ENCODE measurements around the gene CRYBA2.

The CRYBA2 gene

GRCh38 chr2:219023045-219023605, 29.9 kb upstream of the CRYBA2 start:
- H3K9ac ChIP-seq (ENCODE audit: low read length) = no peak overlapping the region
- no peaks in the 10 kb centered on the region for H3K79me2 ChIP-seq (ENCODE audit: insufficient read depth, low read length)
- no peaks in the 10 kb centered on the region for H3K36me3 ChIP-seq (ENCODE audit: insufficient read depth, low read length)
- H4K20me1 ChIP-seq (ENCODE audit: insufficient read depth, low read length) = no peaks in the 10 kb centered on the region
- no peaks in the 10 kb centered on the region for H3K9me2 ChIP-seq (ENCODE audit: low read depth, low read length)
- no peak overlapping the region for H2AFZ ChIP-seq (ENCODE audit: low read length)
- H3K27me3 ChIP-seq (ENCODE audit: insufficient read depth, low read length) = no peaks in the 10 kb centered on the region; the same call in 1 of the 2 replicates
- H3K9me3 ChIP-seq (ENCODE audit: low read length) = no peaks in the 10 kb centered on the region
- H3K4me2 ChIP-seq (ENCODE audit: low read length) = no peak overlapping the region
- H3K4me1 ChIP-seq (ENCODE audit: insufficient read depth, low read length, severe bottlenecking) = no peaks in the 10 kb centered on the region
- no peaks in the 10 kb centered on the region for H3F3A ChIP-seq (ENCODE audit: insufficient read depth, low read length)
- TF ChIP-seq CTCF (IDR thresholded peaks at IDR 0.05; ENCODE audit: low read length) (no peak), EZH2 (IDR thresholded peaks at IDR 0.05; ENCODE audit: borderline replicate concordance, low read length) (no peak)
- no peak overlapping the region for H3K4me3 ChIP-seq (ENCODE audit: low read depth, low read length, poor library complexity, severe bottlenecking)
- no peak overlapping the region for H3K27ac ChIP-seq (ENCODE audit: low read depth, low read length, poor library complexity, severe bottlenecking)

- Histone ChIP-seq H3K27ac (ENCODE audit: low read depth, low read length, poor library complexity, severe bottlenecking) (no peak overlapping the region), H3K27me3 (ENCODE audit: insufficient read depth, low read length) (no peaks in the 10 kb centered on the region; the same call in 1 of the 2 replicates), H3K9me2 (ENCODE audit: low read depth, low read length) (no peaks in the 10 kb centered on the region), H3K9me3 (ENCODE audit: low read length) (no peaks in the 10 kb centered on the region), H3K4me2 (ENCODE audit: low read length) (no peak overlapping the region), H3K79me2 (ENCODE audit: insufficient read depth, low read length) (no peaks in the 10 kb centered on the region), H3K36me3 (ENCODE audit: insufficient read depth, low read length) (no peaks in the 10 kb centered on the region), H2AFZ (ENCODE audit: low read length) (no peak overlapping the region), H3K4me1 (ENCODE audit: insufficient read depth, low read length, severe bottlenecking) (no peaks in the 10 kb centered on the region), H3K4me3 (ENCODE audit: low read depth, low read length, poor library complexity, severe bottlenecking) (no peak overlapping the region), H3K9ac (ENCODE audit: low read length) (no peak overlapping the region), H3F3A (ENCODE audit: insufficient read depth, low read length) (no peaks in the 10 kb centered on the region), H4K20me1 (ENCODE audit: insufficient read depth, low read length) (no peaks in the 10 kb centered on the region)
- TF ChIP-seq CTCF (IDR thresholded peaks at IDR 0.05; ENCODE audit: low read length) (no peak), EZH2 (IDR thresholded peaks at IDR 0.05; ENCODE audit: borderline replicate concordance, low read length) (no peak)
These were observed 29.4 kb upstream of the CRYBA2 start for GRCh38 chr2:219022616-219023015.

GRCh38 chr2:219022041-219022440, 28.8 kb upstream of the CRYBA2 start:
- Histone ChIP-seq H3K79me2 (ENCODE audit: insufficient read depth, low read length) (no peaks in the 10 kb centered on the region), H3K4me3 (ENCODE audit: low read depth, low read length, poor library complexity, severe bottlenecking) (no peak overlapping the region), H4K20me1 (ENCODE audit: insufficient read depth, low read length) (no peaks in the 10 kb centered on the region), H3K4me1 (ENCODE audit: insufficient read depth, low read length, severe bottlenecking) (no peaks in the 10 kb centered on the region), H2AFZ (ENCODE audit: low read length) (no peak overlapping the region), H3K9me3 (ENCODE audit: low read length) (no peaks in the 10 kb centered on the region), H3K27me3 (ENCODE audit: insufficient read depth, low read length) (no peaks in the 10 kb centered on the region; the same call in 1 of the 2 replicates), H3F3A (ENCODE audit: insufficient read depth, low read length) (no peaks in the 10 kb centered on the region), H3K36me3 (ENCODE audit: insufficient read depth, low read length) (no peaks in the 10 kb centered on the region), H3K4me2 (ENCODE audit: low read length) (no peak overlapping the region), H3K9me2 (ENCODE audit: low read depth, low read length) (no peaks in the 10 kb centered on the region), H3K27ac (ENCODE audit: low read depth, low read length, poor library complexity, severe bottlenecking) (no peak overlapping the region), H3K9ac (ENCODE audit: low read length) (no peak overlapping the region)
- TF ChIP-seq EZH2 (IDR thresholded peaks at IDR 0.05; ENCODE audit: borderline replicate concordance, low read length) (no peak), CTCF (IDR thresholded peaks at IDR 0.05; ENCODE audit: low read length) (no peak)

All from OCI-LY1 (cell line).